H4 (cell line): Measurements from ENCODE around the gene TIGAR. TPM values are rescaled to one million over a fixed set of nuclear protein-coding genes. Genes with fewer than 3 reads are reported as not detected.

Experiments used
- DNase-seq: peaks from one replicate; pipeline ENCODE4 v3.0.0-alpha.2; 2015; ENCODE audit warnings: low spot score
- total RNA-seq: library from RNA; depleted of rRNA; stranded (reverse); fragments of >200 nt; shearing (Covaris generic); gene quantifications from 2 replicates; pipeline ENCODE4 v1.2.3, GENCODE V29; 2014

The TIGAR gene
- total RNA-seq, 1 experiment from 2014 or later, result 15.4 TPM

GRCh38 chr12:4282892-4283511 lies 38.0 kb upstream of the TIGAR start:
- DNase-seq, result no peak

- DNase-seq, result no peak
These were observed 37.3 kb upstream of the TIGAR start for GRCh38 chr12:4283512-4284255.

DNA sequence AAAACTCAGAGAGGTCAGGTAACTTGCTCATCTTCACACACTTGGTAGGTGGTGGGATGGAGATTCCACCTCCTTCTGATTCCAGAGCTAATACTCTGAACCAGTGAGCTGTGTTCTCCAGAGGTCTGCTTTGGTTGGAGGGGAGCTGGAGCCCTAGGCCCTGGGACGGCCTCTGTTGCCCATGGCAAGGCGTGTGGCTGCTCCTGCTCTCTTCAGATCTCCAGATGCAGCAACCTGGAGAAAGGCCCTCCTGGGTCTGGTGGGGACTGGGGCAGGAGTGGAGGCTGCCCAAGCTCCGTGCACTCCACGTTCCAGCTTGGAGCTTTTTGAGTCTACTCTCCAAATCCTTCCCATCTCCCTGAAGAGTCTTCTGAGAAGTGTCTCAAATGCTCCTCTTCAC lies 36.7 kb upstream of the TIGAR start:
- no peak for DNase-seq

- no peak for DNase-seq
These were observed 35.9 kb upstream of the TIGAR start for GRCh38 chr12:4285070-4285469.

- no peak for DNase-seq
These were observed 34.8 kb upstream of the TIGAR start for GRCh38 chr12:4286228-4286627.

DNA sequence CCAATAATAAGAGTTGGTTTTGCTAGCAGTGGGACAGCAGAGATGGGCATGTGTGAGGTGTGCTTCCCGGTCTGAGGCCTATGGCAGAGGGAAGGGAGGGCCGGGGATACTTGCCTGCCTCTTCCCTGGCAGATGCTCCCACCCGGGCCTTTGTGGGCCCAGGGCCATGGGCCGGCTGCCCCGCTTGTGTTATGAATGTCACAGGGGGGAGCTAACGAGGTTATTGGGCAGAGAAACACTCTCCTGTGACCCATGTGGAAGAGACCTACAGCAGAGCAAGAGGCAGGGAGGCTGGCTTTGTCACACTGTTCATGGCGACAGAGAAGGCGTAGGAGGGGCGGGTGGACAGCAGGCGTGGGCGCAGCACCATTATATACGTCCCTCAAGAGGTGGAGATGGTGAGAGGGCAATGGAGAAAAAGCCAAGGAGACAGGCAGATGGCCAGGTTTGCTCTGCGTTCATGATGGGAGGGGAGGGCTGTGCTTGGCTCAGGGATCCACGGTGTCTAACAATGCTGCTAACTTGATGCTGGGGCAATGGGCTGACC lies 34.2 kb upstream of the TIGAR start:
- DNase-seq, result no peak

DNA sequence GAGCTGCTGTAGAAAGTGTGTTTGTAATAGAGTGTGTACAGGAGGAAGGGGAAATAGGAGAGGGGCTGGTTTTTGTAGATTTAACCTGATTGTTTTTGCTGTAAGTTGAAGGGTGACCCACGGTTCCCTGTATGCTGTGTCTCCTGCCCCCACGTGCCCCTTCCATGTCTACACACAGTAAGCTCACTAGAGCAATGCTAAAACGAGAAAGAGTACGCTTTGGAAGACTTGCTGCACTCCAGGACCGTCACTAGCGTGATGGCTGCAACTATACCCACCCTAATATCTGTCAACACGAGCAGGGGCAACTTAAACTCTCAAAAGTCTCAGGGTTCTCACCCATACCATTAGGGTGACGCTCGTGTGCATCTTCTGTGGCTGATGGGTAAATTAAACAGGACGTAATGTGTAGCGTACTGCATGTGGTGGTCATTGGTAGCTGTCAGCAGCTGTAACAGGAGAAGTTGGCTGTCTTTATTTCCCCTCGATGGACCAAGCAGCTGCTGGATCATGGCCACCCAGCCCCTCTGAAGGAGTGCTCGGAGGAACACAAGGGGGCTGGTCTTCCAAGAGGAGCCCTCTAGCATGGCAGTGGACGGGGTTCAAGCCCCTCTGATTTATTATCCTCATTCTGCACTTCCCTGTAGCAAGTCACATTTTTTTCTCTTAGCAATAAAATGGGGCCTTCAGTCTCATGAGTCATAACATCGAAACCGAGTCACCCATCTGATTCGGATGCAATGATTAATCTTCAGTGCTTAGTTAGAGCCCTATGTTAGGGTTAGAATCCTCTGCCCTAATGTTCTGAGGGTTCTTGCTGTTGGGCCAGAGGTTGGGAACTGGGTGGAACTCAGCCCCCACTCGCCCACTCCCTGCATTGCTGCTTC lies 33.4 kb upstream of the TIGAR start:
- DNase-seq, result no peak

GRCh38 chr12:4288296-4289131 lies 32.5 kb upstream of the TIGAR start:
- no peak for DNase-seq

- DNase-seq, result no peak
These were observed 31.7 kb upstream of the TIGAR start for GRCh38 chr12:4289231-4289878.

- no peak for DNase-seq
These were observed 30.8 kb upstream of the TIGAR start for GRCh38 chr12:4289998-4290790.

- DNase-seq, result no peak
These were observed 28.5 kb upstream of the TIGAR start for GRCh38 chr12:4292341-4293073.

DNA sequence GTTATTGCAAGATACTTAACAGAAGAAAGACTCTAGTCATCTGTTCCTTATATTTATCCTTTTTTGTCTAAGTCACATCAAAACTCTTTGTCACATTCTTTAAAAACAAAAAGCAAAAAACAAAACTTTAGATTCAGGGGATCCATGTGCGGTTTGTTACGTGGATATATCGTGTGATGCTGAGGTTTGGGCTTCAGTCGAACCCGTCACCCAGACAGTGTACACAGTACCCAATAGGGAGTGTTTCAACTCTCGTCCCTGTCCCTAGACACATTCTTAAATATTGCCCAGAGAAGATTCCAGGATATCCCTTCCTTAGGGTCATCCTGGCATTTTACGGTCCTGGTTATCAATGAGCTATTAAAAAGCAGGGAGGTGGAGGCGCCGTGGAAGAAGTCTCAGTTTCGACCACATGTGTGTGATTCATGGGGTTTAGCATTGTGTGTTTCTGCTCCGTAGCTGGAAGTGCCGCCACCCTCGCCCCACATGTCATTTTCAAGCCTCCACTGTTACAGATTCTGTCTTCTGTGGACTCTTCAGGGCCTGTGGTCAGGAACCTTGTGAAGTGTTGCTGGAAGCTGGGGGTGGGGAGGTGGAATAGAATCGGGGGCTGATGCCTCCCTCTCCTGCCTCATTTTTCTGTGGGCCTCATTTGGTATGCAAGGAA lies 27.6 kb upstream of the TIGAR start:
- no peak for DNase-seq

DNA sequence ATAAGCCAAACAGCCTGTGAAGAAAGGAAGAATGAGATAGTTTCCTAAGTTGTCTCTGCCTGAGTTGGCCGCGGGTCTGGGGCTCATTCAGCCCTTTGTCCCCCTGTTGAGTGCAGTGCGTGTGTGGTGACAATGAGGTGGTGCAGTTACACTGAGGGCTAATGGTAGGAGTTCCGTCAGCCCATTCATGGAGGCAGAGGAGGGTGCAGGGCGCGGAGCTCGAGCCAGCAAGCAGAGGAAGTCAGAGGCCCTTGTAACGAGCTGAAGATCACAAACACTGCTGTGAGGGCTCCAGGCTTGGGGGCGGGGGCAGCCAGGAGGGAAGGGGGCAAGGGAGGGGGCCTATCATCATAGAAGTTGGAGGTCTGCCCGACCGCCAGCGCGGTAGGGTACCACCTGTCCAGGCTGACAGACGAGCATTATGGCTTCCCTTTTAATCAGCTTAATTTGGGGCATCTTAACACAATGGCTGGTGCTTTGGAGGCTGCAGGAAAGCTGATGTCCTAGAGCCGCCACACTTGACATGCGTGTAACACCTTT lies 27.0 kb upstream of the TIGAR start:
- no peak for DNase-seq

- DNase-seq, result no peak
These were observed 24.3 kb upstream of the TIGAR start for GRCh38 chr12:4296751-4297150.

DNA sequence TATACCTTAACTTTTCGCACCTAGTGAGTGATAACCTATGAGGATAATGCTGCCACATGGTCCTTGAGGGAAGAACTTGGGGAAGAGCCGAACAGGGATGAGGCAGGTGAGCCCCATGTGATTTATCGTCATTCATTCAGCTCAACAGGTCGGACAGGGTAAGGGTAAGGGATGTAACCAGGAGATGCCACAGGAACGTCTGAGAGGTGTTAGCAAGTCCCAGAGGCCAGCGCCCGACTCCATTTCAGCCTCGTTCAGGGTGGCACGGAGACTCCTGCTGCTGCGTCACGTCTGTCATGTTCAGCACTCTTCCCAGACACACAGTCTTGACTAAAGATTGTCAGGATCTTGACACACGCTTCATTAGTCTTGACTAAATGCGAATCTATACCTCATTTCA lies 23.4 kb upstream of the TIGAR start:
- DNase-seq, result no peak

- no peak for DNase-seq
These were observed 20.1 kb upstream of the TIGAR start for GRCh38 chr12:4300883-4301282.

DNA sequence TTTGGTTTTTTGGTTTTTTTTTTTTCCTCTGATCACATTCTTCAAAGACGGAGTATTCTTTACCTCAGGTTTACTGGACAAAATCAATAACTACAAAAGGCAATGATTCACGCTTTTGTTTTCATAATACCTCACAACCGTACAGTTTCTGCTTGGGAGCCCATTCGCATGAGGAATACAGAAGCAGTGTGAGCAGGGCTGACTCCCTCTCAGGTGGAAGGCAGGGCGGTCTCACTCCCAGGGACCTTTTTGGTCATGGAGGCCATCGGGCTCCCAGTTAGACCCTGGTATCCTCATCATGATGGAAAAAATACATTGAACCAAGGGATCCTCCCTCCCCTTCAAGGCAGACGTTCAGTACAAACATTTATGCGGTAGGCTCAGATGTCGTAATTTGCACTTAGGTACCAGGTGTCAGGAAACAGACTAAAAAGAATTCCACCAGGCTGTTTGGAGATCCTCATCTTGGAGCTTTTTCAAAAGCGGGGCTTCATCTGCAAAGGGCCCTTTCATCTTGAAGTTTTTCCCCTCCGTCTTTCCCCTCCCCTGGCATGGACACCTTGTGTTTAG lies 19.0 kb upstream of the TIGAR start:
- no peak for DNase-seq

GRCh38 chr12:4302881-4303280 lies 18.1 kb upstream of the TIGAR start:
- DNase-seq, result no peak
